Measurements from ENCODE around the gene RTKN2.

DNA sequence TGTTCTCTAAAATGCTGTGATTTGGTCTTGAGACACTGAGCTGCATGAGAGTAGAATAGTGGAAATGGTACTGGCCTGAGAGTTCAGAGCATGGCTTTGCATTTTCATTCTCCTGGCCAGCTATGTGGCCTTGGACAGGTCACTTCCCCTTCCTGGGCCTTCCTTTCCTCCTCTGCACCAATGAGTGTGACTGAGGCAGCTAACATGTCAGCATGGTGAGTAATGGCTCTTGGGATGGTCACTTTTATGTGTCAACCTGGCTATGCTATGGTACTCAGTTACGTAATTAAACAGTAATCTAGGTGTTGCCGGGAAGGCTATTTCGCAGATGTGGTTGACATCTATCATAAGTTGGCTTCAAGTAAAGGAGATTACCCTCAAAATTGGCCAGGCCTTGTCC, 109.3 kb downstream of the RTKN2 start:
- TF ChIP-seq POLR2A (IDR thresholded peaks at IDR 0.05) (no peak), CTCF (IDR thresholded peaks at IDR 0.05) (no peak), EP300 (IDR thresholded peaks at IDR 0.05) (no peak)
